ENCODE measurements around the gene PDZRN4.

- no peak for TF ChIP-seq CTCF (IDR thresholded peaks at IDR 0.05; ENCODE audit: low read depth, low read length)
- no peak for TF ChIP-seq EZH2phosphoT487 (IDR thresholded peaks at IDR 0.05; ENCODE audit: low read depth)
Measured at GRCh38 chr12:41248391-41248790, 60.3 kb downstream of the PDZRN4 start.

Data from OCI-LY3 (cell line).